HEK293 (cell line): ENCODE results near the gene VWCE.

Experiments
- BCL6B ChIP-seq: fragments of 450-650 bp; formaldehyde crosslinking; IDR thresholded peaks from 2 replicates; pipeline ENCODE4 v1.5.1; 2017; ENCODE audit warnings: missing biosample characterization, missing genetic modification characterization
- EGR2 ChIP-seq: fragments of 450-650 bp; formaldehyde crosslinking; IDR thresholded peaks from 2 replicates; pipeline ENCODE4 v1.5.1; 2016; ENCODE audit warnings: low read depth, missing biosample characterization, missing genetic modification characterization
- KLF8 ChIP-seq: fragments of 450-650 bp; formaldehyde crosslinking; IDR thresholded peaks from 2 replicates; pipeline ENCODE4 v1.5.1; 2016; ENCODE audit warnings: missing biosample characterization, missing genetic modification characterization
- OSR2 ChIP-seq: fragments of 450-650 bp; formaldehyde crosslinking; IDR thresholded peaks from 2 replicates; pipeline ENCODE4 v1.5.1; 2016; ENCODE audit warnings: missing biosample characterization, missing genetic modification characterization
- PATZ1 ChIP-seq: fragments of 450-650 bp; formaldehyde crosslinking; IDR thresholded peaks from 2 replicates; pipeline ENCODE4 v1.5.1; 2016; ENCODE audit warnings: missing biosample characterization, missing genetic modification characterization
- TRIM28 ChIP-seq: IDR thresholded peaks from 2 replicates; pipeline ENCODE4 v1.6.1; 2011; ENCODE audit warnings: low read length, control low read depth, borderline replicate concordance
- ZBTB17 ChIP-seq: fragments of 450-650 bp; formaldehyde crosslinking; IDR thresholded peaks from 2 replicates; pipeline ENCODE4 v1.5.1; 2016; ENCODE audit warnings: missing biosample characterization, missing genetic modification characterization
- ZBTB49 ChIP-seq: fragments of 450-650 bp; formaldehyde crosslinking; IDR thresholded peaks from 2 replicates; pipeline ENCODE4 v1.5.1; 2016; ENCODE audit warnings: missing biosample characterization, missing genetic modification characterization, low read depth
- ZFP3 ChIP-seq: fragments of 450-650 bp; formaldehyde crosslinking; IDR thresholded peaks from 2 replicates; pipeline ENCODE4 v1.5.1; 2016; ENCODE audit warnings: low read depth, missing biosample characterization, missing genetic modification characterization
- ZNF140 ChIP-seq: fragments of 450-650 bp; formaldehyde crosslinking; IDR thresholded peaks from 2 replicates; pipeline ENCODE4 v1.5.1; 2016; ENCODE audit warnings: missing biosample characterization, missing genetic modification characterization
- ZNF169 ChIP-seq: fragments of 450-650 bp; formaldehyde crosslinking; IDR thresholded peaks from 2 replicates; pipeline ENCODE4 v1.5.1; 2016; ENCODE audit warnings: missing biosample characterization, missing genetic modification characterization
- ZNF184 ChIP-seq: fragments of 450-650 bp; IDR thresholded peaks from 2 replicates; pipeline ENCODE4 v1.5.1; 2018; ENCODE audit warnings: missing biosample characterization, mild to moderate bottlenecking, missing genetic modification characterization
- ZNF221 ChIP-seq: fragments of 450-650 bp; formaldehyde crosslinking; IDR thresholded peaks from 2 replicates; pipeline ENCODE4 v1.5.1; 2017; ENCODE audit warnings: missing biosample characterization, missing genetic modification characterization, borderline replicate concordance
- ZNF274 ChIP-seq, 2 experiments: fragments of 200-500 bp in 1 of 2; fragments of 450-650 bp in 1 of 2; sonication (Bioruptor generic) in 1 of 2; formaldehyde crosslinking in 1 of 2; IDR thresholded peaks; 2 replicates each; pipeline versions ENCODE4 v1.5.1 to v1.6.1; 2014 to 2016; ENCODE audit warnings: borderline replicate concordance in 1 of 2, inconsistent platforms in 1 of 2, low read length in 1 of 2, missing biosample characterization in 1 of 2, missing genetic modification characterization in 1 of 2
- ZNF280D ChIP-seq: fragments of 450-650 bp; formaldehyde crosslinking; IDR thresholded peaks from 2 replicates; pipeline ENCODE4 v1.5.1; 2016; ENCODE audit warnings: missing biosample characterization, missing genetic modification characterization
- ZNF354C ChIP-seq: fragments of 450-650 bp; formaldehyde crosslinking; IDR thresholded peaks from 2 replicates; pipeline ENCODE4 v1.5.1; 2016; ENCODE audit warnings: missing biosample characterization, missing genetic modification characterization, low read depth, borderline replicate concordance
- ZNF37A ChIP-seq: fragments of 450-650 bp; IDR thresholded peaks from 2 replicates; pipeline ENCODE4 v1.5.1; 2018; ENCODE audit warnings: missing biosample characterization, missing genetic modification characterization
- ZNF449 ChIP-seq: fragments of 450-650 bp; formaldehyde crosslinking; IDR thresholded peaks from 2 replicates; pipeline ENCODE4 v1.5.1; 2017; ENCODE audit warnings: missing biosample characterization, mild to moderate bottlenecking, missing genetic modification characterization, moderate library complexity
- ZNF521 ChIP-seq: fragments of 450-650 bp; formaldehyde crosslinking; IDR thresholded peaks from 2 replicates; pipeline ENCODE4 v1.5.1; 2017; ENCODE audit warnings: missing biosample characterization, mild to moderate bottlenecking, missing genetic modification characterization
- ZNF529 ChIP-seq: fragments of 450-650 bp; formaldehyde crosslinking; IDR thresholded peaks from 2 replicates; pipeline ENCODE4 v1.5.1; 2017; ENCODE audit warnings: missing genetic modification characterization, missing biosample characterization; ENCODE audit not compliant: insufficient replicate concordance
- ZNF561 ChIP-seq: fragments of 450-650 bp; IDR thresholded peaks from 2 replicates; pipeline ENCODE4 v1.5.1; 2018; ENCODE audit warnings: missing biosample characterization, missing genetic modification characterization, borderline replicate concordance
- ZNF580 ChIP-seq: fragments of 450-650 bp; formaldehyde crosslinking; IDR thresholded peaks from 2 replicates; pipeline ENCODE4 v1.5.1; 2016; ENCODE audit warnings: missing biosample characterization, missing genetic modification characterization
- ZNF623 ChIP-seq: fragments of 450-650 bp; formaldehyde crosslinking; IDR thresholded peaks from 2 replicates; pipeline ENCODE4 v1.5.1; 2016; ENCODE audit warnings: missing biosample characterization, missing genetic modification characterization
- ZNF624 ChIP-seq: fragments of 450-650 bp; formaldehyde crosslinking; IDR thresholded peaks from 2 replicates; pipeline ENCODE4 v1.5.1; 2017; ENCODE audit warnings: missing biosample characterization, missing genetic modification characterization
- ZNF654 ChIP-seq: fragments of 450-650 bp; formaldehyde crosslinking; IDR thresholded peaks from 2 replicates; pipeline ENCODE4 v1.5.1; 2016; ENCODE audit warnings: low read depth, missing biosample characterization, missing genetic modification characterization
- ZNF677 ChIP-seq: fragments of 450-650 bp; IDR thresholded peaks from 2 replicates; pipeline ENCODE4 v1.5.0; 2018; ENCODE audit warnings: missing biosample characterization, mild to moderate bottlenecking, missing genetic modification characterization, moderate library complexity
- ZNF776 ChIP-seq: fragments of 450-650 bp; formaldehyde crosslinking; IDR thresholded peaks from 2 replicates; pipeline ENCODE4 v1.5.0; 2017; ENCODE audit warnings: missing biosample characterization, missing genetic modification characterization, borderline replicate concordance
- ZNF791 ChIP-seq: fragments of 450-650 bp; formaldehyde crosslinking; IDR thresholded peaks from 2 replicates; pipeline ENCODE4 v1.5.1; 2016; ENCODE audit warnings: missing biosample characterization, missing genetic modification characterization
- ZSCAN23 ChIP-seq: fragments of 450-650 bp; formaldehyde crosslinking; IDR thresholded peaks from 2 replicates; pipeline ENCODE4 v1.5.1; 2016; ENCODE audit warnings: missing biosample characterization, missing genetic modification characterization

The VWCE gene

GRCh38 chr11:61293867-61294716, 1.0 kb downstream of the VWCE start (continued):
- TF ChIP-seq ZNF37A (tag by site-specific recombination) (no peak), ZNF449 (tag by site-specific recombination) (no peak), ZNF561 (tag by site-specific recombination) (peak; percentile 19; the same call in 1 of the 2 replicates), ZNF280D (no peak), ZNF221 (tag by site-specific recombination) (no peak), TRIM28 (no peak), ZNF624 (tag by site-specific recombination) (no peak), ZBTB17 (tag by site-specific recombination) (peak; percentile 74), ZNF169 (no peak), ZNF274 (IDR thresholded peaks at IDR 0.05; ENCODE audit: low read length) (no peak), ZNF274 (tag by site-specific recombination; IDR thresholded peaks at IDR 0.05; ENCODE audit: borderline replicate concordance) (no peak), ZNF580 (tag by site-specific recombination) (no peak), ZNF529 (tag by site-specific recombination) (no peak), ZNF776 (no peak), PATZ1 (tag by site-specific recombination) (peak; percentile 91), BCL6B (no peak), ZBTB49 (tag by site-specific recombination) (no peak), ZNF140 (tag by site-specific recombination) (no peak), ZNF654 (tag by site-specific recombination) (no peak), ZNF791 (tag by site-specific recombination) (no peak), ZNF677 (no peak), ZNF354C (tag by site-specific recombination) (no peak), KLF8 (tag by site-specific recombination) (peak; percentile 20; the same call in 1 of the 2 replicates), ZNF184 (no peak), ZNF623 (no peak), EGR2 (tag by site-specific recombination) (0 out of 2 replicates have a peak, but pooled peaks have one; percentile 52), ZFP3 (tag by site-specific recombination) (no peak), OSR2 (tag by site-specific recombination) (no peak), ZNF521 (tag by site-specific recombination) (no peak), ZSCAN23 (no peak)
